CD4-positive, alpha-beta T cell treated with Interleukin-10 for 1 hour (primary cell): ENCODE results near the gene SIX2.

ENCODE experiments used
- DNase-seq: peaks from one replicate; pipeline ENCODE4 v3.0.0-alpha.2; 2020

The SIX2 gene

GRCh38 chr2:44964752-44965236, 44.5 kb downstream of the SIX2 start:
- DNase-seq = no peak

DNA sequence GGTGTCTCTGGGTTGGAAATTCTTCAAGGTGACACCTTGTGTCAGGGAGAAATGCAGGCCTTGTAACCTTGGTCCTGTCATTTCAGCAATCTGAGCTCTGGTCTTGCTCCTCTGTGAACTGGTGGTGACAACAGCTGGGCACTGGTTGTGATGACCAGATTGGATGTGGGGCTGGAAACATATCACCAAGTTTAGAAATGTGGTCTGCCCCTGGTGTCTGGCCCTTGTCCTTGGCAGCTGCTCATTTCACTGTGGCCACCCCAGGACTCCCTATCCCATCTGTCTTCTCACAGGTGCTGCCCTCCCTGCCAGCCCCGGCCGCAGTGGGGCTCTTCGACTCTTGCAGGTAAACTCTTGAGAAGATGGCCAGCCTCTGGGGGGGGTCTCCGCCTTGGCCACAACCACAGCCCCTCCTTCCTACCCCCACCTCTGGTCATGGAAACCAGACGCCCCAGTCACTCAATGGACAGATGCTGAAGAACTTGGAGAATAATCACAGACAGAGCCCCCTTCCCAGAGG, 47.0 kb downstream of the SIX2 start:
- no peak for DNase-seq

- DNase-seq = no peak
These were observed 48.4 kb downstream of the SIX2 start for GRCh38 chr2:44960871-44961270.

DNA sequence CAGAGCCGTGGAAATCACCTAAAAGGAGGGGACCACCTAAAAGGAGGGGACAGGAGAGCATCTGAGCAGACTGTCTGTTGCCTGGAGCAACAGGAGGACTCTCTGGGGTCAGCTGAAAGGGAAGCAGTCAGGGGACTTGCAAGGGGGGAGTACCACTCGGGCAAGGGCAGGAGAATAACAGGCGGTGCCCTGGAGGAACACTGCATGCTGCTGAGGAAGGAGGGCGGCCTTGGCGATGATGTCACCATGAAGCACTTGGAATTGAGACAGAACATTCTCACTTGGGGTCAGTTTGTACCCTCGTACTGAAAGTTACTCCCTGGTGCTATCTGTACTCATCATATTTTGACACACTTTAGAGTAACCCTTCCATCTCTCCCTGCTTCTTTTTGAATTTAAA, 49.4 kb downstream of the SIX2 start:
- DNase-seq = no peak

- no peak for DNase-seq
These were observed 51.5 kb downstream of the SIX2 start for GRCh38 chr2:44957656-44958327.

GRCh38 chr2:44956843-44957242, 52.4 kb downstream of the SIX2 start:
- no peak for DNase-seq

DNA sequence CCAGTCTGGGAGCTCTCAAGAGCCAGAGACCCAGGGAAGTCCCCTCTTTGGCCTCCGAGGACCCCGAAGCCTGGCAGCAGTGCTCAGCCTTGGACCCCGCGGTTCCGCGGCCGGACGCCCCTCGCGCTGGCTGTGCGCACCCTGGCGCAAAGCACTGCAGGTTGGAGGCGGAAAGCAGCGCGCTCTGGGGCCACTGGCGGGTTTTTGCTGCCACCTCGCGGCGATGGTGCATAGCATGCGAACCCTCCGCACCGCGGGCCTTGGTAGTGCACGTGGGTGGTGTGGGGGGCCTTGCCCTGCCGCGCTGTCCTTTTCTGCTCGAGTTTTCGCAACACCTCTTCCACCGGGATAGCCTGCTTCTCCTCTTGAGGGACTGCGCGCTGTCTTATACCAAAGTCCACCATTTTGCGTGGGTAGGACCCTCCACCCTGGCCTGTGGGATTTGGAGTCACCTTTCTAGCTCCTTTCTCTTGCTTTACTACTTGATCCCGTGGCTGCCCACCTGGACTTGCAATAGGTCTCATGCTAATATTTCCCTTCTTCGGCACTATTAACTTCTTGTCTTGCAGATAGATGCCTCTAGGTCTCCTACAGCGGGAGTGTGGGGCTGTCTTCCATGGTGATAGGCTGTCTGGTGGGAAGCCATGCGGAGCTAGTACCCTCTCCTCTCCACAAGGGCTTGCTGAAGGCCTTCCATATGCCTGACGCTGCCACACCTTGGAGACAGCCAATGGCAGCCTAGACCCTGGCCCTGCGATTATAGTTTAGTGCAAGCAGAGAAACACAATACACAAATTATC, 53.5 kb downstream of the SIX2 start:
- DNase-seq = peak; percentile 65
